GM21515 (cell line): ENCODE data around the gene MGMT.

Experiments
- ATAC-seq: cut with Tn5 transposase; IDR thresholded peaks from one replicate; pipeline ENCODE4 v1.9.1; 2021; ENCODE audit not compliant: unreplicated experiment

The MGMT gene

GRCh38 chr10:129755158-129755591 is 288.1 kb downstream of the MGMT start:
- no peak for ATAC-seq

GRCh38 chr10:129755621-129756020 is 288.6 kb downstream of the MGMT start:
- no peak for ATAC-seq

- ATAC-seq: no peak
Observed at GRCh38 chr10:129756912-129757901, 290.2 kb downstream of the MGMT start.

GRCh38 chr10:129758207-129759021 is 291.4 kb downstream of the MGMT start:
- ATAC-seq: no peak

- ATAC-seq: no peak
Observed at GRCh38 chr10:129759214-129760002, 292.4 kb downstream of the MGMT start.

- ATAC-seq: no peak
Observed at GRCh38 chr10:129760003-129760315, 292.9 kb downstream of the MGMT start.

GRCh38 chr10:129760416-129760815 is 293.4 kb downstream of the MGMT start:
- no peak for ATAC-seq

- no peak for ATAC-seq
Observed at GRCh38 chr10:129761197-129761972, 294.3 kb downstream of the MGMT start.

- ATAC-seq: no peak
Observed at GRCh38 chr10:129761981-129762956, 295.2 kb downstream of the MGMT start.

GRCh38 chr10:129764011-129764900 is 297.2 kb downstream of the MGMT start:
- no peak for ATAC-seq

- ATAC-seq: no peak
Observed at GRCh38 chr10:129764901-129765663, 298.0 kb downstream of the MGMT start.

- no peak for ATAC-seq
Observed at GRCh38 chr10:129765664-129766550, 298.9 kb downstream of the MGMT start.

- ATAC-seq: no peak
Observed at GRCh38 chr10:129766611-129767550, 299.8 kb downstream of the MGMT start.

- no peak for ATAC-seq
Observed at GRCh38 chr10:129767751-129768150, 300.7 kb downstream of the MGMT start.
